NCI-H1694 treated with DMSO at 0.1 percent for 48 hours (cell line): Measurements from ENCODE around the gene PIGQ.
A peak's percentile ranks its signal among the peaks of the same experiment; 100 is the strongest.

Source experiments
- DNase-seq: peaks from one replicate; lab custom pipeline; 2025; lab: John Stamatoyannopoulos, UW

The PIGQ gene

DNA sequence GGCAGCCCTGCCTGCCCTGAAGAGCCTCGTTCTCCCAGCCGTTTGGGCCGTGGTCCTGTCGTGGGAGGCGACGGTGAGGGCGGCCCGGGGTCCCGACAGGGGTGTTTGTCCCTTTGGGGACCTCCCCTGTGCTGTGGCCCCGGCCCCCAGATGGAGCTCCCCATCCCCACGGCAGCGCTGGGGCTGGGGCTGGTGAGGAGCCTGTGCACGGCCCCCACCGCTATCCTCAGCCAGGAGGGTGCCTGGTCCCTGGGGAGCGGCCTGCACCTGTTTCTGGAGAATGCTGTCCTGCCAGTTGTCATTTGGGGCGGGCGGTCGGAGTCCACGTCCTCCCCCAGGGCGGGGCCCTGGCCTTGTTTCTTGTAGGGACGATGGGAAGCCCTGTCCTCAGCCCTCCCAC, 35.6 kb upstream of the PIGQ start:
- DNase-seq, result no peak

DNA sequence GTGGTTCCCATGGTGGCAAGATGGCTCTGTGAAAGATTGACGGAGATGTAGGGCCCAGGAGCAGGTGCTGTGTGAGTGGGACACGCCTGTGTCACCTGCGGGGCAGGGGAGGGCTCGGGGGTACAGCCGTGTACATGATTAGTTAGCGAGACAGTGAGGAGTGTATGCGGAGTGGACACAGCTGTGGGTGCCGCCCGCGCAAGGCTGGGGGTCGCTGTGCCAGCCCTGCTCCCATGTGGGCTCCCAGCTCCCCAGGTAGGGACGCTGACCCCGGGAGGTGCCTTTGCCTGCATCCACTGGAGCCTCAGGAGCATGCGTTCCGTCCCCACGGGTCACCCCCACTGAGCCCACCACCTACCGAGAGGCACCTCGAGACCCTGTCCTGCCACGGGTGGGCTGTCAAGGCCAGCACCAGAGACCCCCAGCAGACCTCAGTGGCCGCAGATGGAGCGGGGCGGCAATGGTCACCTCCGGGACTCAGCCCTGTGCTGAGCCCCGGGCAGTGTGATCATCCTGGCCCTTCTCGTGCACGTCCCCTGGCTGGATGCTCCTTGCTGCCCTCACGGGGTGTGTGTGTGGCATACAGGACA, 34.8 kb upstream of the PIGQ start:
- DNase-seq, result no peak

DNA sequence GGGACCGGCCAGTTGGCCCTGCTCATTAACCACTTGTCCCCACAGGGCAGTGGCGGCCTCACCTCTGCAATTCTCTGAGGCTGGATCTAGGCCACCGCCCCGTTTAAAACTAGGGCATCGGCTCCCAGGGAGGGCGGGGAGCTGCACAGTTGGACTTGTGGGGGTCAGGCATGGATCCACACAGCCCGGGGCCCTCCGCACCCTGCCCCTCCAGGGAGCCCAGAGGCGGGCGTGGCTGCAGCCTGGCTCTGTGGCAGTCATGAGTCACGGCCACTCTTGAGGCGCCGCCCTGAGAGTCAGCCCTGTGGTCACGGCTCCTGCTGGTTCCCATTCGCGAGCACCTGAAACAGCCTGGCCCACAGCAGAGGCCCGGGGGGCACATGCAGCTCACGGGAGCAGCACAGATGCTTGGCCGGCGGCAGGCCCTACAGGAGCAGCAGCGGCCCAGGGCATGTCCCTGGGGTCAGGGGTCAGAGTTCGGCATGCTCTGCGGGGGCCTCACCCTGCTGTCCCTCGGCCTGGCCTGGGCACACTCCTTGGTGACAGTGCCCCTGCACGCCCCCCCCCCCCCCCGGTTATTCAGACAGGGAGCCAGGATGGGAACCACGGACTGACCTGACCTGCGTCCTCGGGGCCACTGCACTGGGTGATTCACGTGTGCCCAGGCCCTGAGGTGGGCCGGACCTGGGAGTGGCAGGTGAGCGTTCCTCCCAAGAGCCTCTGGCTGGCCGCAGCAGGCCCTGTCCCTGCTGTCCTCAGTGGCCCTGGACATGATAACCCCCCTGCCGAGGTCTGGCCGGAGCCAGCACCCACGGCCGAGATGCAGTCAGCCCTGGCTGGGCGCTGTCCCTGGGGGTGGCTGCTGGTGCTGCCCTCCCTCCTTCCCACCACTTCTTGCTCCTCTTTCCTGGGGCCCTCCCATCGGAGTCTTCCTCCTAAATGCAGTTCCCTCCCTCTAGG, 34.0 kb upstream of the PIGQ start:
- DNase-seq, result no peak

DNA sequence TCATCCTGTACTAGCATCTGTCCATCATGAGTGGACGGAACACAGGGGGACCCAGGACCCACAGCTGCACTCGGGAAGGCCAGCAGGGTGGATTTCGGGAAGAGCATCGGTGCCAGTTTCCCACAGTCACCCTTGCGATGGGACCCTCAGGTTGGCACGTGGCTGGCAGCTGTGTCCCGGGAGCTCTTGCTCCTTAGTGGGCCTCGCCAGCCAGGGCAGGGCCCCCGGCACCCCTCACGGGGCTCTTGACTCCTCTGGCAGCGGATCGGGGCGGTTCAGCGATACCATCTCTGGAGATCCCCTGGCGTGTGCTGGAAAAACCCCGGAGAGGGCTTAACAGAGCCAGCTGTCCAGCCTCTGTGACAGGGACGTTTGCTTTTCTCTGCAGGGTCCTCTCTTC, 33.0 kb upstream of the PIGQ start:
- DNase-seq, result no peak

DNA sequence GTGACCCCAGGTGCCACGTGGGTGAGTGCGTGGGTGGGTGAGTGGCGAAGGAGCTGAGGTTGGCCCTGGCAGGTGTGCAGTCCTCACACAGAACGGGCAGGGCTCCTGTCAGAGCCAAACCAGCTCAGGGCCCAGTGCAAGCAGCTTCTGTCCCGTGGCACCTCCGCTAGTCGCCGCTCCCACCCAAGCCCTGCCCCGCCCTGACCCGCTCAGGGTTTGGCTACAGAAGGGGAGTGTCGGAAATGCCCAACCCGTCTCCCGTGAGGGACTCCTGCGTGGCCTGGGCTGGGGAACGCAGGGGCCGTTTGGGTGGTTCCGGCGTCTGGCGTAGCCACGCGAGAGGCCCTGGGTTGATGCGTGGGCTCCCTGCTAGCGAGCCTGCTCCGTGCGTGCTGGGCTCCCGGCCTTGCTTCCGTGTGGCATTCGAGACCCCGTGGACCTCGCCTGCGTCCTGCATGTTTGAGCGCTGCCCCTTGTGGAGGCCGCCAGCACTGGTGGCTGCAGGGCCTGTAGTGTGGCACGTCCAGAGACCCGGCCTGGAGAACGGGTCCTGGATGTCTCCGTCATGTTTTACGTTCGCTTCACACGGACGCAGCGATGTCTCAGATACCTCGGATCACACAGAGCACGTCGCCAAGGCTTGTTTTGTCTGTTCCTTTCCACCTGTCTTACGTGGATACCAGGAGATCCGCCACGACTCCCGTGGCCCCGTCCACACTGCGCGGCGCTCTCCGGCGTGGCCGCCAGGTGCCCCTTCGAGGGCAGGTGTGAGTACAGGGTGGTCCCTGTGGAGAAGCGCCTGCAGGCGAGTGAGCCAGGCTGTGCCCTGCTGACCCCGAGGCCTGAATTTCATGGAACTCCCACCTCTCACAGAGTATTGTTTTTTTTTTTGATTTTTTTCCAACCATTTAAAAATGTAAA, 32.1 kb upstream of the PIGQ start:
- DNase-seq, result no peak

DNA sequence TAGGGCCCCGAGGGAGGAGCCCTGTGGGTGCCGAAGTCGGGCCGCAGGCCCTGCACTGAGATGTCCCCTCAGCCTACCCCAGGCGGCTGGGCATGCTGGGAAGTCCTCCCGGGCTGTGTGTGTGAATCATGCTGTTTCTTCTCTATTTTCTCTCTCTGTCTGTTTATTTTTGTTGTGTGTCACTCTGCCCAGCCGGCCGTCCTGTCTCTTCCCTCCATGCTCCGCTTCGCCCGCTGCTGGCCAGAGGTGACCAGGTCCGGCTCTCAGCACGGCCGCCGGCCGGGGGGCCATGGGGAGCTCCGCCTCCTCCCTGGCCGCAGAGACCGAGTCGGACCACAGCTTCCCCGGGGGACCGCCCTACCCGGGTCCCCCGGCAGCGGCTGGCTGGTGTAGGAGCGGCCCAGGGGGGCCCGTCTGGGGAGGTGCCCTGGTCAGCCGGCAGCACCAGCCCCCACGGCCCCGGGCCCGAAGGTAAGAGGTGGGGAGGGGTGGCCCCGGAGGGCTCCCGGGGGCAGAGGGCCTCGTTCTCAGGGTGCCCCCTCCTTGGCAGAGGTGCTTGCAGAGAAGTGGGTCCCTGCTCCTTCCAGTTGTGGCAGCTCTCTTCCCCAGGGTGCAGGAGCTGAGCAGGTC, 29.8 kb upstream of the PIGQ start:
- no peak for DNase-seq

DNA sequence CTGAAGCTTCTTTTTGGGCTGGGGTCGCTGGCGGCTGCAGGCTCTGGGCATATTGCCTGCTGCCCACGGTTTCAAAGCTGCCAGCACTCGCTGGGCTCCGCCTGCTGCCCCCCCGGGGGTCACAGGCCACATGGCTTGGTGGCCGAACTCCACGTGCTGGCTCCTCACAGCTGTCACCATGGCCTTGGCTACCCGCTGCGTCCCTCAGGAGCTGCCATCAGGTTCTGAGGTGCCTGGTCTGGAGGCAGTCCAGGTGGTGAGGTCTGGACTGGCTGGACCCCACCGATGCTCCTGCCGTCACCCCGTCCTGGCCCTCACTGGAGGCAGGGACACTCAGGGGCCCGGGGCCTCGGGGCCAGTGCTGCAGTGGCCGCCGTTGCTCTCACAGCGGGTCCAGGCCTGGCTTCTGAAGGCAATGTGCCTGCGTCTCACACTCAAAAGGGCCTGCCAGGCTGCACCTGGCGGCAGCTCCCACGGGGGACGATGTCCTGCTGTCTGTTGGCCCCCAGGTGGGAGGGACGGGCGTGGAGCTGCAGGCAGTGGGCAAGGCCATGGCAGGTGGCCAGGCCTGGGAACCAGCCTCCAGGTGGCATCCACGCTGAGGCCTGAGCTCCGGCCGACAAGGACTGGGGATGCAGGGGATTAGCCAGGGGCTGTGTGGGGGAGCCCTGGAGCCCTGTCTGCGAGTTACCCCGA, 29.0 kb upstream of the PIGQ start:
- DNase-seq, result no peak

DNA sequence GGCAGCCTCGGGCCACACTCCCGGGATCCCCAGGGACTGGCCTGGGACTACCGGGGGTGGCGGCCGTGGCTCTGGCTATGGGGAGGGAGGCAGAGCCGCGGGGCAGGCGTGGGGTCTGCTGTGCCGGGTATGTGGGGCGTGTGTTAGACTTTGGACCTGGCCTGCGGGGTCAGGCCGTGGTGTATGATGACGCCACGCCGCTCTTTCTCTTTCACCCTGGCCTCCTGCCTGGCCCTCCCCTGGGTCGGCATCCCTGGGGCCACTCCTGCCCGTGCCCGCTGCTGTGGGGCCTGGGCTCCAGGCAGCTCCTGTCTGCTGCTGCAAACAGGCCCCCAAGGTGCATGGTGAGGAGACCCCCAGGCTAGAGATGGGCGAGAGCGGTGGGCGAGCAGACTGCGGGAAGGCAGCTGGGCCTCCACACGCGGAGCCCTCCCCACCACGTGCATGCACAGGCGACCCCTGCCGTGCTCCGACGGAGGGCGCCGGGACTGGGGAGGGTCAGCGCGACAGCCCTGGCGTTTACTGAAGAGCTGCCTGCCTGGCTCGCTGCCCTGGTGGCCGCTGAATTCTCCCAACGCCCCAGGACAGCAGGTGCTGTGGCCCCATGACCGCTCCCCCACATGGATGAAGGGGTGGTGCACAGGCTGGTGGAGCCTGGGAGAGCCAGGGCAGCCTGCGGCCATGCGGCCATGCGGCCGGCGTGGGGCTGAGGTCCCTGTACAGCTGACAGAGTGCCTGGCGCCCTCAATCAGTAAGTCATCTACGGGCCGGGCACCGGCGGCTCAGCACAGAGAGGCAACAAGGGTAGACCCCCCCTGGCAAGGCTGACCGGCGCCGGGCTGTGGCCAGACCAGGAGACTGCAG, 26.2 kb upstream of the PIGQ start:
- DNase-seq, result no peak

DNA sequence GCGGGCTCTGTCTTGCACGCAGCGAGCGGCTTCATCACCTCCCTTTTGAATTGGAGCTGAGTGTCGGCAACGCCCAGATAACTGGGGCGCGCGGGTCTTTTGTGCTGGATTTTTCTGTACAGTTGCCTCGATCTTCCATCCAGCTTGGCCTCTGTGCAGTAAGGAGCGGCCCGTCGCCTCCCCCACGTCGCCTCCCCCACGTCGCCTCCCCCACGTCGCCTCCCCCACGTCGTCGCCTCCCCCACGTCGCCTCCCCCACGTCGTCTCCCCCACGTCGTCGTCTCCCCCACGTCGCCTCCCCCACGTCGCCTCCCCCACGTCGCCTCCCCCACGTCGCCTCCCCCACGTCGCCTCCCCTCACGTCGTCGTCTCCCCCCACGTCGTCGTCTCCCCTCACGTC, 25.3 kb upstream of the PIGQ start:
- no peak for DNase-seq

DNA sequence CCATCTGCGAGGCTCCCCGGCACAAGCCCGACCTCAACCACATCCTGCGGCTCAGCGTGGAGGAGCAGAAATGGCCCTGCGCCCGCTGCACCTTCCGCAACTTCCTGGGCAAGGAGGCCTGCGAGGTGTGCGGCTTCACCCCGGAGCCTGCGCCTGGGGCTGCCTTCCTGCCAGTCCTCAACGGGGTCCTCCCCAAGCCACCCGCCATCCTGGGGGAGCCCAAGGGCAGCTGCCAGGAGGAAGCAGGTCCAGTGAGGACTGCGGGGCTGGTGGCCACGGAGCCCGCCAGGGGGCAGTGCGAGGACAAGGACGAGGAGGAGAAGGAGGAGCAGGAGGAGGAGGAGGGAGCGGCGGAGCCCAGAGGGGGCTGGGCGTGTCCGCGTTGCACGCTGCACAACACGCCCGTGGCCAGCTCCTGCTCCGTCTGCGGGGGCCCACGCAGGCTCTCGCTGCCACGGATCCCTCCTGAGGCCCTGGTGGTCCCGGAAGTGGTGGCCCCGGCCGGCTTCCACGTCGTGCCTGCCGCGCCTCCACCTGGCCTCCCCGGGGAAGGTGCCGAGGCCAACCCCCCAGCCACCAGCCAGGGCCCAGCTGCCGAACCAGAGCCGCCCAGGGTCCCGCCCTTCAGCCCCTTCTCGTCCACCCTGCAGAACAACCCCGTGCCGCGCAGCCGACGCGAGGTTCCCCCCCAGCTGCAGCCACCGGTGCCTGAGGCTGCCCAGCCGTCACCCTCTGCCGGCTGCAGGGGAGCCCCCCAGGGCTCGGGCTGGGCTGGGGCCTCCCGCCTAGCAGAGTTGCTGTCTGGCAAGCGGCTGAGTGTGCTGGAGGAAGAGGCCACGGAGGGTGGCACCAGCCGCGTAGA, 22.6 kb upstream of the PIGQ start:
- DNase-seq, result peak; percentile 46

DNA sequence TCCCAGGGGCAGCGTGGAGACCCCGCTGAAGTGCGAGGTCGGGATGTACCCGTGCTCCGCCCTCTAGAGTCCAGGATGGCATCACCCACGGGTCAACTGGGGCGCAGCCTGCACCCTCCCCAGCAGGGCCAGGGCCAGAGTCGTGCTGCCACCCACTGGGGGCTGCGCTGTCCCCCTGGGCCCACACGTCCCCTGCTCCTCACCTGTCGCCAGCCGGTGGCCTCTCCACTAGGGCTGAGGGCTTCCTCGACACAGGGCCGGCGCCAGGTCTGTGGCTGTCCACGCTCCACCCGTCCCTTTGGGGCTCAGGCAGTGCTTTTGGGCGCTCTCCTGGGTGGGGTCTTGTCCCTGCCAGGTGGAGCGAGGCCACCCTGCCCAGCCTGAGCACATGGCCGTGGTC, 21.2 kb upstream of the PIGQ start:
- DNase-seq, result no peak

DNA sequence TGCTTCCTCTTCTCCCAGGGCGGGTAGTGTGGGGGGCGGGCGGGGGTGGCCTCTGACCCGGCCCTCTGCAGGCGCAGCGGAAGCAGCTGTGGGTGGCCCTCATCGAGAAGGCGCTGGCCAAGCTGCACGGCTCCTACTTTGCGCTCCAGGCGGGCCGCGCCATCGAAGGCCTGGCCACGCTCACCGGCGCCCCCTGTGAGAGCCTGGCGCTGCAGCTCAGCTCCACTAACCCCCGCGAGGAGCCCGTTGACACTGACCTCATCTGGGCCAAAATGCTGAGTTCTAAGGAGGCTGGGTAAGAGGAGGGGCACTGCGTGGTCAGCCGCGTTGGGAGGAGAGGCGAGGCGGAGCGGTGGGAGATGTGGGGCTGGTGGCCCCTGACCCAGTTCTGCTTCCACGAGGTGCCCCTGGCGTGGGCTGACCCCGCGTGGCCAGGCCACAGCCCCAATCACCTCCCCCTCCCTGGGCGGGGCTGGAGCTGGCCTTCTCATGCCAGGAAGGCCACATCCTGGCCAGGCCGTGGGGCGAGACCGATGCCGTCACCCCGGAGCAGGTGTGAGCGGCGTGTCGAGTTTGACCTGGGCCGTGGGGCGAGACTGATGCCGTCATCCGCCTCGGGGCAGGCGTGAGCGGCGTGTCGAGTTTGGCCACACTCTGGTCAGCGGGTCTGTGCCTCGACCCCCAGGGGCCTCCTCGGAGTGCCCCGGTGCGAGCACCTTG, 20.1 kb upstream of the PIGQ start:
- no peak for DNase-seq

DNA sequence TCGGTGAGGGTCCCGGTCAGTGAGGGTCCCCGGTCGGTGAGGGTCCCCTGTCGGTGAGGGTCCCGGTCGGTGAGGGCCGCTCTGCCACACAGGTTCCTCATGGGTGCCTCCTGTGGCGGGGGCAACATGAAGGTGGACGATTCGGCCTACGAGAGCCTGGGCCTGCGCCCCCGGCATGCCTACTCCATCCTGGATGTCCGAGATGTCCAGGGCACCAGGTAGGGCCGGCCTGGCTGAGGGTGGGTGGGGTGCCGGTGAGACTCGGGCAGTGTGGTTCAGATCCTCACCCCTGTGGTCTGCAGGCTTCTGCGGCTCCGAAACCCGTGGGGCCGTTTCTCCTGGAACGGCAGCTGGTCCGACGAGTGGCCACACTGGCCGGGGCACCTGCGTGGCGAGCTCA, 18.6 kb upstream of the PIGQ start:
- no peak for DNase-seq

DNA sequence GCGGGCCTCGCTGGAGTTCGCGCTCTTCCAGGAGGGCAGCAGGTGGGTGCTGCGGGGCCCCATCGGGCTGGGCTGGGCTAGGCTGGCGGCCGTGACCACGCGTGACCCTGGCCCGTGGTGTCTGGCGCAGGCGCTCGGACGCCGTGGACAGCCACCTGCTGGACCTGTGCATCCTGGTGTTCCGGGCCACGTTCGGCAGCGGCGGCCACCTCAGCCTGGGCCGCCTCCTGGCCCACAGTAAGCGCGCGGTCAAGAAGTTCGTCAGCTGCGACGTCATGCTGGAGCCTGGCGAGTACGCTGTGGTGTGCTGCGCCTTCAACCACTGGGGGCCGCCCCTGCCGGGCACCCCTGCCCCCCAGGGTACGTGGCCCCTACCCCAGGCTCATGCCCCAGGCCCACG, 17.6 kb upstream of the PIGQ start:
- DNase-seq, result no peak

DNA sequence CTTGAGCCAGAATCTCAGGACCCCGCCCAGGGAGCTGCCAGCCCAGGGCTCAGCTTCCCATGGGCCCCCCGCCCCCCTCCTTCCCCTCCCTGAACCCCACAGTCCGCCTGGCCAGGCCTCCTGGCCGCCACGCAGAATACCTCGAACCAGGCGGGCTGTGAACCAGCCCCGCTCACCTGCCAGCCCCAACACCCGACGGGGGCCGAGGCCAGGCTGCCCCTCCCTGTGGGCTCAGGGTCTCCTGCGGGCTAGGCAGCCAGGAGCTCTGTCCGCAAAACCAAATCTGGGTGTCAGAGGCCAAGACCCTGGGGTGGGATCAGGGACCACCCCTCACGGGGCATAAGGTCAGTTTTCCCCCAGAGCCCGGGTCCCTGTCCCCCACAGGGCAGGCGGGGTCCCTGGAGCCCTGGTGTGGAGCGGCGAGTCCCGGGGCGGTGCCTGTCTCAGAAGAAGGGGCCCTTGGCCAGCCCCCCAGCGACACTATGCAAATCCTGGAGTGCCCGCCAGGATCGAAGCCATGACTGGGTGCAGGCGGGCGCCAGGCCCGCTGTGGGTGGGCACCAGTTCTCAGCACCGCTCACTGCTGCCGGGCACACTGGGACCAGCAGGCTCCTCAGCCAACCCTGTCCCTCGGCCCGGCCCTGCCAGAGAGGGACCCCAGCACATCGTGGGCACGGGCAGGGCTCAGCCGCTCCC, 16.0 kb upstream of the PIGQ start:
- DNase-seq, result no peak

DNA sequence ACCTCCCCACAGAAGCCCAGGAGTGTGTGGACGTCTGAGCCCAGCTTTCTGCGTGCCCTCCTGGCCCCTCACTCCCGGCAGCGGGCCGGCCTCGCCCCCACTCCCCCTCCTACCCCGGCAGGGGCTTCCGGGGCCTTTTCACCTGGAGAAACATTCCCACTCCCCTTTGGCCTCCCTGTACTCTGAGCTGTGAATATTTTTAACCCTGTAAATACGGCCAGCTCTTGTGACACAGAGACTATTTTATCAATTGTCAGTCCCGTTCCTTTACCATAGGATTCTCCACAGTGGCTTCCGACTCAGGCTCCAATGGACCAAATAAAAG, 15.5 kb upstream of the PIGQ start:
- DNase-seq, result no peak

DNA sequence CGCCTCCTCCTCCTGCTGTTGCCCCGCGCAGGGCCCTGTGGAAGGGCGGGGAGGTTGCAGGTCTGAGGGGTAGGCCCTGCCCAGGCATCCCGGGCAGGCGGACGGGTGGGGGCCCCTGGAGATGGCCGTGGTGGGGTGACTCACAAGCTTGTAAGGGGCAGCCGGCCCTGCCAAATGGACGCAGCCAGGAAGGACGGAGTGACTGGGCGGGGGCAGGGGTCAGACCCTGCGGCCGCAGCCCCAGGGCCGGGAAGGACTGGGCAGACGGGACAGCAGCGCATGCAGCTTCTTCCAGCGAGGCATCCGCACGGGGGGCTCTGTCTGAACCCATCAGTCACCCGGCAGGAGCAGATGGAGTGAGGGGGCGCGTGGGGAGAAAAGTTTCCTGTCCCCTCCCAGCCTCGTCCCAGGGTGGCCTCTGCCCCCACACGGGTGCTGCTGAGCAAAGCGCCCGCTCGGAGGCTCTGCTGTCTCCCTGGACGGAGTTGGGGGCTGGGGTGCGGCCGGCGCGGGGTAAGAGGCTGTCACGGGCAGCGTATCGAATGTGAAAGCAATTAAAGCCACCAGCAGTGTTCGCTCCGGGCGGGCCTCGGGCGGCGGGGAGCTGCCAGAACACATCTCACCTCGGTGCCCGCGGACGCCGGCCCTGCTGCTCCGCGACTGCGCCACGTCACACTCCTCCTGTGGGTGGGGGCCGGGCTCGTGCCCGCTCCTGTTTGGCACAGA, 15.0 kb upstream of the PIGQ start:
- DNase-seq, result no peak
